H1 (cell line): ENCODE measurements around the gene SPOCK1. TPM values are rescaled to one million over a fixed set of nuclear protein-coding genes. Genes with fewer than 3 reads are reported as not detected.

ENCODE experiments used
- CTCF ChIA-PET: fragments of 300-600 bp; sonication (Branson Sonifier 250); formaldehyde crosslinking; loops from one replicate; lab custom pipeline; 2021; ENCODE audit not compliant: partially characterized antibody; lab: Charles Lee
- POLR2A ChIA-PET: fragments of 300-600 bp; sonication (Branson Sonifier 250); formaldehyde crosslinking; loops from one replicate; lab custom pipeline; 2021; ENCODE audit warnings: inconsistent platforms; ENCODE audit not compliant: partially characterized antibody; lab: Charles Lee
- DNase-seq, 2 experiments: peaks; one replicate each; pipeline versions ENCODE4 v3.0.0 to v3.0.0-alpha.2; 2010 to 2022; ENCODE audit warnings: low spot score in 2 of 2, low read depth in 1 of 2, mixed read lengths in 1 of 2
- FAIRE-seq: peaks from 2 replicates; lab custom pipeline; 2011; peaks lifted over from hg19 to GRCh38; lab: Jason Lieb, UNC
- H2AFZ ChIP-seq: 2 replicates; pipeline ENCODE4 v1.8.1; 2012; ENCODE audit warnings: low read length, inconsistent platforms
- H2AK5ac ChIP-seq: 2 replicates; pipeline ENCODE4 v1.6.1; 2013; ENCODE audit warnings: low read depth, low read length
- H2BK120ac ChIP-seq: replicated peaks from 2 replicates; pipeline ENCODE3; 2013; ENCODE audit warnings: low read depth, low read length, inconsistent platforms
- H2BK12ac ChIP-seq: 2 replicates; pipeline ENCODE4 v1.6.1; 2013; ENCODE audit warnings: low read depth, low read length
- H2BK15ac ChIP-seq: 2 replicates; pipeline ENCODE4 v1.6.1; 2013; ENCODE audit warnings: low read length
- H2BK20ac ChIP-seq: 2 replicates; pipeline ENCODE4 v1.6.1; 2013; ENCODE audit warnings: low read length
- H2BK5ac ChIP-seq: 2 replicates; pipeline ENCODE4 v1.6.1; 2013; ENCODE audit warnings: low read depth, low read length
- H3K14ac ChIP-seq: 2 replicates; pipeline ENCODE4 v1.6.1; 2013; ENCODE audit warnings: inconsistent platforms; ENCODE audit not compliant: insufficient read length
- H3K18ac ChIP-seq: 2 replicates; pipeline ENCODE4 v1.6.1; 2013; ENCODE audit warnings: low read length; ENCODE audit errors: extremely low read depth
- H3K23ac ChIP-seq: 2 replicates; pipeline ENCODE4 v1.6.1; 2013; ENCODE audit warnings: inconsistent platforms; ENCODE audit not compliant: insufficient read length
- H3K23me2 ChIP-seq: 2 replicates; pipeline ENCODE4 v1.6.1; 2013; ENCODE audit warnings: low read depth, low read length
- H3K27ac ChIP-seq: 2 replicates; pipeline ENCODE4 v1.6.1; 2011; ENCODE audit warnings: low read depth, low read length, inconsistent platforms
- H3K27me3 ChIP-seq, 4 experiments: replicated peaks in 1 of 4; 1 replicate in 1 of 4; 2 replicates in 3 of 4; pipeline versions ENCODE4 v1.6.1 to v1.8.1; 2011 to 2013; ENCODE audit warnings: low read length in 3 of 4, mild to moderate bottlenecking in 3 of 4, inconsistent platforms in 2 of 4, mixed read lengths in 2 of 4, moderate library complexity in 1 of 4; ENCODE audit not compliant: control insufficient read depth in 3 of 4, insufficient read depth in 3 of 4; ENCODE audit errors: extremely low read depth in 1 of 4
- H3K36me3 ChIP-seq, 4 experiments: 2 replicates each; pipeline versions ENCODE4 v1.6.1 to v1.8.1; 2011 to 2013; ENCODE audit warnings: mild to moderate bottlenecking in 4 of 4, low read length in 3 of 4, moderate library complexity in 2 of 4, control low read depth in 1 of 4, inconsistent platforms in 1 of 4; ENCODE audit not compliant: insufficient read depth in 4 of 4, control insufficient read depth in 2 of 4
- H3K4ac ChIP-seq: replicated peaks from 2 replicates; pipeline ENCODE3; 2013; ENCODE audit warnings: low read length, low read depth, mixed read lengths, inconsistent platforms; ENCODE audit not compliant: insufficient read length
- H3K4me1 ChIP-seq, 4 experiments: replicated peaks in 1 of 4; 1 replicate in 1 of 4; 2 replicates in 3 of 4; pipeline versions ENCODE4 v1.6.1 to v1.8.1; 2011 to 2013; ENCODE audit warnings: low read length in 3 of 4, inconsistent platforms in 2 of 4, mixed read lengths in 1 of 4; ENCODE audit not compliant: insufficient read depth in 4 of 4, control insufficient read depth in 3 of 4
- H3K4me2 ChIP-seq, 2 experiments: 2 replicates each; pipeline versions ENCODE4 v1.6.1 to v1.8.1; 2011 to 2013; ENCODE audit warnings: low read depth in 2 of 2, low read length in 2 of 2, control low read depth in 1 of 2, inconsistent platforms in 1 of 2, mild to moderate bottlenecking in 1 of 2; ENCODE audit not compliant: insufficient read depth in 1 of 2
- H3K4me3 ChIP-seq, 4 experiments: fragments of 200-600, 300-600 bp in 1 of 4; sonication (generic), shearing (Covaris generic), sonication (Bioruptor Twin) in 1 of 4; 2 replicates each; pipeline versions ENCODE4 v1.5.1 to v1.8.1; 2011 to 2016; ENCODE audit warnings: low read length in 4 of 4, low read depth in 3 of 4, control low read depth in 2 of 4, inconsistent platforms in 2 of 4, mild to moderate bottlenecking in 2 of 4, mixed read lengths in 1 of 4, moderate library complexity in 1 of 4; ENCODE audit not compliant: insufficient read depth in 2 of 4; ENCODE audit errors: extremely low read depth in 1 of 4
- H3K56ac ChIP-seq: replicated peaks from 2 replicates; pipeline ENCODE3; 2013; ENCODE audit warnings: low read depth, mild to moderate bottlenecking, mixed read lengths, low read length, inconsistent platforms; ENCODE audit not compliant: insufficient read length
- H3K79me1 ChIP-seq: 2 replicates; pipeline ENCODE4 v1.6.1; 2013; ENCODE audit warnings: low read depth, low read length, control low read depth
- H3K79me2 ChIP-seq, 2 experiments: 2 replicates each; pipeline versions ENCODE4 v1.6.1 to v1.8.1; 2012 to 2013; ENCODE audit warnings: low read length in 2 of 2, mild to moderate bottlenecking in 2 of 2, inconsistent platforms in 1 of 2; ENCODE audit not compliant: insufficient read depth in 2 of 2, control insufficient read depth in 1 of 2
- H3K9ac ChIP-seq, 4 experiments: replicated peaks in 1 of 4; 1 replicate in 1 of 4; 2 replicates in 3 of 4; pipeline versions ENCODE4 v1.6.1 to v1.8.1; 2011 to 2013; ENCODE audit warnings: low read depth in 3 of 4, low read length in 3 of 4, control low read depth in 2 of 4, mild to moderate bottlenecking in 2 of 4, moderate library complexity in 2 of 4, inconsistent platforms in 1 of 4; ENCODE audit errors: extremely low read depth in 1 of 4
- H3K9me3 ChIP-seq, 2 experiments: 2 replicates each; pipeline versions ENCODE4 v1.6.1 to v1.8.1; 2012 to 2013; ENCODE audit warnings: mild to moderate bottlenecking in 2 of 2, moderate library complexity in 2 of 2, control low read depth in 1 of 2, inconsistent platforms in 1 of 2, low read depth in 1 of 2, low read length in 1 of 2, mixed read lengths in 1 of 2; ENCODE audit not compliant: insufficient read depth in 2 of 2
- H4K20me1 ChIP-seq, 2 experiments: replicated peaks in 1 of 2; 2 replicates each; pipeline versions ENCODE3 to v1.8.1; 2011 to 2013; ENCODE audit warnings: inconsistent platforms in 2 of 2, low read length in 2 of 2, mild to moderate bottlenecking in 1 of 2; ENCODE audit not compliant: insufficient read depth in 2 of 2, control insufficient read depth in 1 of 2
- H4K5ac ChIP-seq: 2 replicates; pipeline ENCODE4 v1.6.1; 2013; ENCODE audit warnings: low read length, low read depth, mixed read lengths, inconsistent platforms; ENCODE audit not compliant: insufficient read length
- H4K8ac ChIP-seq: 2 replicates; pipeline ENCODE4 v1.8.0; 2013; ENCODE audit warnings: mild to moderate bottlenecking, moderate library complexity, low read length, inconsistent platforms; ENCODE audit not compliant: insufficient read depth; ENCODE audit errors: extremely low read depth
- H4K91ac ChIP-seq: replicated peaks from 2 replicates; pipeline ENCODE3; 2013; ENCODE audit warnings: low read length, mixed read lengths, inconsistent platforms; ENCODE audit not compliant: insufficient read length
- ASH2L ChIP-seq: fragments of 200-600, 300-600 bp; sonication (generic); IDR thresholded peaks from one replicate; pipeline ENCODE4 v1.7.1; 2017; ENCODE audit warnings: low read length
- ATF2 ChIP-seq: IDR thresholded peaks from 2 replicates; pipeline ENCODE4 v1.6.1; 2012; ENCODE audit warnings: low read length, inconsistent platforms
- BCL11A ChIP-seq, 2 experiments: IDR thresholded peaks; one replicate each; pipeline ENCODE4 v1.6.1; 2011; ENCODE audit warnings: low read depth in 2 of 2, low read length in 2 of 2, mild to moderate bottlenecking in 2 of 2
- EZH2 ChIP-seq: fragments of 200-600 bp; sonication (generic); IDR thresholded peaks from 2 replicates; pipeline ENCODE4 v1.7.1; 2012; ENCODE audit warnings: low read depth, mild to moderate bottlenecking, moderate library complexity, low read length, inconsistent platforms; ENCODE audit not compliant: severe bottlenecking
- SIN3A ChIP-seq, 2 experiments: IDR thresholded peaks in 1 of 2; conservative IDR thresholded peaks in 1 of 2; 2 replicates each; pipeline ENCODE4 v1.6.1; 2011 to 2012; ENCODE audit warnings: low read length in 2 of 2, improper control_type of control experiment in 1 of 2, low read depth in 1 of 2, mild to moderate bottlenecking in 1 of 2
- SIX5 ChIP-seq: IDR thresholded peaks from 2 replicates; pipeline ENCODE4 v1.6.1; 2011; ENCODE audit warnings: mild to moderate bottlenecking, low read depth, low read length
- polyA plus RNA-seq, 7 experiments: library from polyadenylated mRNA; depleted of rRNA in 3 of 7; stranded (reverse) in 5 of 7; unstranded in 2 of 7; fragments of >200 nt in 5 of 7; fragments of 200-250 nt in 2 of 7; gene quantifications; 1 replicate in 5 of 7; 2 replicates in 1 of 7; 4 replicates in 1 of 7; pipeline versions ENCODE4 v1.2.1 to v1.2.3, GENCODE V29; 2011 to 2013; ENCODE audit warnings: missing spikeins in 2 of 7, mixed read lengths in 2 of 7
- total RNA-seq: library from RNA; stranded (reverse); fragmentation: NEBNext Ultra II Directional; extraction: Animal tissue kit (Norgen Biotek cat#: 25700); gene quantifications from 2 replicates; pipeline ENCODE4 v1.2.1, GENCODE V29; 2021

The SPOCK1 gene
- total and polyA plus RNA-seq, 2 of the 8 experiments (the other 6 are each of a cell fraction or from before 2014, with no cell fraction given): 6.9 to 18.1 TPM

DNA sequence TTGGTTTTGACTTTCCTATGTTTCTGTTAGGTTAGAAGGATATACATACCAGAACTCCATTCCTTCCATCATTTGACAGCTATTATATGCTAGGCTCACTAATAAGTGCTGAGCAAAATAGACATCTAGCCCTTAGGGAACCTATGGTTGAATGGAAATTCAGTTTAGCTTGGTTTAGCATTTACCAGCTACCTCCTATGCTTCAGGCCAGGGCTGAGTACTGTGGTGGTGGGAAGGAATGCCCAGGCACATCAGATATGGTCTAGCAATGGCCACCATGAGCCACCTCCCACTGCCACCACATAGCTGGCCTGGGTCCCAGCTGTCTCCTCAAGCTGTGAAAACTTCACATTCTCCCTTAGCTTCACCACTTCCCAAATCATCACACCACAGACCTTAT is 89.4 kb downstream of the SPOCK1 start:
- Histone ChIP-seq H2BK12ac (no peak overlapping the region), H3K27me3 (no peaks in the 10 kb centered on the region; a peak in 1 of 7 replicates), H2BK20ac (no peak overlapping the region), H3K18ac (no peak overlapping the region), H2BK120ac (no peak overlapping the region), H3K4ac (no peak overlapping the region), H3K23ac (no peak overlapping the region), H4K91ac (no peak overlapping the region), H4K20me1 (no peaks in the 10 kb centered on the region), H3K79me1 (no peaks in the 10 kb centered on the region), H3K36me3 (no peaks in the 10 kb centered on the region), H3K9ac (no peak overlapping the region), H3K23me2 (no peaks in the 10 kb centered on the region), H2BK15ac (no peak overlapping the region), H3K56ac (no peak overlapping the region), H2AK5ac (no peak overlapping the region), H3K79me2 (no peaks in the 10 kb centered on the region), H3K14ac (no peak overlapping the region), H3K9me3 (no peaks in the 10 kb centered on the region), H2BK5ac (no peak overlapping the region), H4K5ac (no peak overlapping the region), H2AFZ (no peak overlapping the region), H4K8ac (no peak overlapping the region), H3K27ac (no peak overlapping the region), H3K4me2 (no peak overlapping the region), H3K4me1 (no peaks in the 10 kb centered on the region), H3K4me3 (no peak overlapping the region)
- DNase-seq: no peak
- ChIA-PET CTCF (interaction anchor here (0.8 to 1.0 kb wide), 4 partner anchors 12 to 65 kb away, joined by 3 to 7 read pairs (median 4); no protein-coding TSS in a partner anchor), POLR2A (no interaction called here)
- FAIRE-seq: no peak
- TF ChIP-seq BCL11A (IDR thresholded peaks at IDR 0.05; ENCODE audit: low read depth in 2 of 2, low read length in 2 of 2): no peak
- TF ChIP-seq ASH2L: no peak
- no peak for TF ChIP-seq SIX5
- no peak for TF ChIP-seq SIN3A (conservative IDR thresholded peaks at IDR 0.05 in 1 of 2, IDR thresholded peaks at IDR 0.05 in 1 of 2; ENCODE audit: low read depth in 1 of 2, low read length in 2 of 2)
- no peak for TF ChIP-seq ATF2
- TF ChIP-seq EZH2: no peak
